ENCODE data around the gene HPF1. TPM values are rescaled to one million over a fixed set of nuclear protein-coding genes. Genes with fewer than 3 reads are reported as not detected.

HPF1 gene
- total RNA-seq, 6 donors from 2014 or later, result 6.5 to 46.2 (median 16.5) TPM

DNA sequence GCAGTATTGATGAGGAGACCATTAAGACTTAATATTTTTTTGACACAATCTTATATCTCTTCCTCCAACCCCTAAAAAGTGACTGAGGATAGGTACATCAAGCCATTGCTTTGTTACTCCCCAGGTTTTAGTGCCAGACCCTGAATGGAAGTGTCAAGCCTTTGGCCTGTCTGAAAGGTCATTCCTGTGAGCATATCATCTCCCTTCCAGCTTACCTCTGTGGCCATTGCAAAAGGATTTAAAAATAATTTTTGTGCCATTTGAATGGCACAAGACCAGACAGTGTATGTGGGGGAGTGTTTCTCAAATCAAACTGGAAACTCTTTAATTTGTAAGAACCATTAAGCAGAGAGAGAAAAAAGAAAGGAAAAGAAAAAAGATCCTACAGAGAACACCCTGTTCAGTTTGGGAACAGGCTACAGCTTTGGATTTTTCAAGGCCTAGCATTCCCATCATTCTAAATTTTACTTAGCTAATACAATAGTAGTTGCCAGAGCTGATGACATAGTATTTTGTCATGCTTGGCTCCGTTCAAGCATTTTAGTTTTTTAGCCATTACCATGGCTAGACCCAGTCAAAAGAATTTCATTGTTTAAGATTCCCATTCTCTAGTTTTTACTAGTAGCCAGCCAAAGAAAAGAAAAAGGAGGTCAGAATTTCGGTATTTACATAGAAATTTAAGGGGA lies 49.6 kb downstream of the HPF1 start:
- DNase-seq (no peak), ATAC-seq (ENCODE audit: low FRiP score in 2 of 2) (peak in 1 of 2 donors; percentile 85)
- H3K27ac ChIP-seq, result no peak overlapping the region
- WGBS, 2 donors, result 95 to 96% methylated on average over 2 of the region's 2 CpGs
- TF ChIP-seq EP300 (IDR thresholded peaks at IDR 0.05), result no peak
- TF ChIP-seq, protein P1, sequence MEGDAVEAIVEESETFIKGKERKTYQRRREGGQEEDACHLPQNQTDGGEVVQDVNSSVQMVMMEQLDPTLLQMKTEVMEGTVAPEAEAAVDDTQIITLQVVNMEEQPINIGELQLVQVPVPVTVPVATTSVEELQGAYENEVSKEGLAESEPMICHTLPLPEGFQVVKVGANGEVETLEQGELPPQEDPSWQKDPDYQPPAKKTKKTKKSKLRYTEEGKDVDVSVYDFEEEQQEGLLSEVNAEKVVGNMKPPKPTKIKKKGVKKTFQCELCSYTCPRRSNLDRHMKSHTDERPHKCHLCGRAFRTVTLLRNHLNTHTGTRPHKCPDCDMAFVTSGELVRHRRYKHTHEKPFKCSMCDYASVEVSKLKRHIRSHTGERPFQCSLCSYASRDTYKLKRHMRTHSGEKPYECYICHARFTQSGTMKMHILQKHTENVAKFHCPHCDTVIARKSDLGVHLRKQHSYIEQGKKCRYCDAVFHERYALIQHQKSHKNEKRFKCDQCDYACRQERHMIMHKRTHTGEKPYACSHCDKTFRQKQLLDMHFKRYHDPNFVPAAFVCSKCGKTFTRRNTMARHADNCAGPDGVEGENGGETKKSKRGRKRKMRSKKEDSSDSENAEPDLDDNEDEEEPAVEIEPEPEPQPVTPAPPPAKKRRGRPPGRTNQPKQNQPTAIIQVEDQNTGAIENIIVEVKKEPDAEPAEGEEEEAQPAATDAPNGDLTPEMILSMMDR (IDR thresholded peaks at IDR 0.05), result no peak
- H3K36me3 ChIP-seq, result peaks cover 0 to 24% (median 7%) of the 10 kb centered on the region in 4 donors
- no peak overlapping the region for H3K4me3 ChIP-seq
- H3K27me3 ChIP-seq, result no peaks in the 10 kb centered on the region
- no peaks in the 10 kb centered on the region for H3K9me3 ChIP-seq
- no peaks in the 10 kb centered on the region for H3K4me1 ChIP-seq

DNA sequence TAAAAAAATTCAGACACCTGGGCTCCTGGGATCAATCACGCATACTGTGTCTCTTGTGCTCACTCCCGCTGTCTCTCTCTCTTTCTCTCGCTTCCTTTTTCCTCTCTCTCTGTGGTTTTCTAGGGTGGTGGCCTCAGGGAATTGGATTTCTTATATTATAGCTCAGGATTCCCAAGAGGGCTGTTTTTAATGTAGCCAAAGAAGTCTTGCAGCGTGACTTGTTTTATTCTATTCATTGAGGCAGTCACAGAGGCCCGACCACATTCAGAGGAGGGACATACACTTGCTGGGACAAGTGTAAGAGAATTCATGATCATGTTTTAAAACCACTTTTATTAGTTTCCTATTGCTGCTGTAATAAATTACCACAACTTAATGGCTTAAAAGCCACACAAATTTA lies 59.4 kb downstream of the HPF1 start:
- no peaks in the 10 kb centered on the region for H3K27me3 ChIP-seq
- H3K9me3 ChIP-seq, result no peaks in the 10 kb centered on the region
- WGBS, 2 donors, result 96 to 97% methylated on average over 5 of the region's 5 CpGs
- ATAC-seq (ENCODE audit: low FRiP score in 2 of 2) (no peak), DNase-seq (no peak)
- H3K36me3 ChIP-seq, result peaks cover 0 to 47% (median 12%) of the 10 kb centered on the region in 4 donors
- H3K4me3 ChIP-seq, result no peak overlapping the region
- H3K27ac ChIP-seq, result no peak overlapping the region
- TF ChIP-seq POLR2A (IDR thresholded peaks at IDR 0.05), result no peak
- TF ChIP-seq POLR2AphosphoS5 (IDR thresholded peaks at IDR 0.05), result no peak
- no peak for TF ChIP-seq EP300 (IDR thresholded peaks at IDR 0.05)
- TF ChIP-seq, protein P1 (IDR thresholded peaks at IDR 0.05), result no peak
- no peaks in the 10 kb centered on the region for H3K4me1 ChIP-seq

DNA sequence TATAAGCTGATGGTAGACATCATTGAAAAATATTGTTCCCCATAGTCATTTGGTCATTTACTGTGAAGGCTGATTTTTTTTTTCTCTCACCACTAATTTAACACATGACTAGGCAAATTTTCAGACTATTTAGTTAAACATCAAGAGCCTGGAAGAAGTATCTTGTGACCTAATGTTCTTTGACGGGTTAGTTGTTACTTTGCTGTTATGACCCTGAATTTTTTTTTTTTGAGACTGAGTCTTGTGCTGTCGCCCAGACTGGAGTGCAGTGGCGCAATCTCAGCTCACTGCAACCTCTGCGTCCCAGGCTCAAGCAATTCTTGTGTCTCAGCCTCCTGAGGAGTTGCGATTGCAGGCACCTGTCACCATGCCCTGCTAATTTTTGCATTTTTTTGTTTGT lies 67.0 kb downstream of the HPF1 start:
- H3K27me3 ChIP-seq, result no peaks in the 10 kb centered on the region
- no peak overlapping the region for H3K27ac ChIP-seq
- H3K4me3 ChIP-seq, result no peak overlapping the region
- ATAC-seq (ENCODE audit: low FRiP score in 2 of 2), result no peak
- no peaks in the 10 kb centered on the region for H3K9me3 ChIP-seq
- H3K4me1 ChIP-seq, result no peaks in the 10 kb centered on the region
- TF ChIP-seq EP300 (IDR thresholded peaks at IDR 0.05), result no peak
- no peak for TF ChIP-seq POLR2A (IDR thresholded peaks at IDR 0.05)
- TF ChIP-seq, protein P1 (IDR thresholded peaks at IDR 0.05), result no peak
- no peak for TF ChIP-seq POLR2AphosphoS5 (IDR thresholded peaks at IDR 0.05)
- peak in 1 of 2 donors; percentile 49 for DNase-seq
- H3K36me3 ChIP-seq, result peaks cover 0 to 25% (median 5%) of the 10 kb centered on the region in 4 donors
- 69 to 83% methylated on average over 5 of the region's 5 CpGs for WGBS, 2 donors

DNA sequence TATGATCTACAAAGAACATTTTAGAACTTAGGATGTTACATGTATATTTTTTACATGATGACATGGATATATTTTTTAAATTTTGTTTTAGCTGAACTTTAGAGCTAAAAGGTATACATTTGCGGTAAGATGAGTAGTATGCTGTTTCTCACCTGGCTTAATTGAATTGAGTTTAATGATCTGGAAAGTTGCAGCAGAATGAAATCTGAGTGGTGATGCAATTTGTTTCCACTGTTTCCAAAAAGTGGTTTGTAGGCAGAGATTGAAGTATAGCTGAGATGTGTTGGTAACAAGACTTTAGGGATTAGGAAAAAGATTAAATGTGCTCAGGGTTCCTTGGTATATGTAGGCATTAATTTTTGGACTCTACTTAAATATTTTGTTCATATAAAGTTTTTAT lies 68.1 kb downstream of the HPF1 start:
- 89 to 100% methylated on average over 1 of the region's 1 CpG for WGBS, 2 donors
- Histone ChIP-seq H3K9me3 (no peaks in the 10 kb centered on the region), H3K27ac (no peak overlapping the region), H3K4me1 (no peaks in the 10 kb centered on the region), H3K36me3 (peaks cover 0 to 25% (median 5%) of the 10 kb centered on the region in 4 donors), H3K27me3 (no peaks in the 10 kb centered on the region), H3K4me3 (no peak overlapping the region)
- ATAC-seq (ENCODE audit: low FRiP score in 2 of 2), result no peak
- DNase-seq, result no peak
- TF ChIP-seq, protein P1 (IDR thresholded peaks at IDR 0.05), result no peak
- TF ChIP-seq POLR2AphosphoS5 (IDR thresholded peaks at IDR 0.05), result no peak

Data from upper lobe of left lung (tissue), 6 donors.